GM21576 (cell line): ENCODE results near the gene BRCC3.
A peak's percentile ranks its signal among the peaks of the same experiment; 100 is the strongest.

Experiments used
- ATAC-seq: cut with Tn5 transposase; IDR thresholded peaks from one replicate; pipeline ENCODE4 v1.9.1; 2021; ENCODE audit warnings: mild to moderate bottlenecking, moderate library complexity; ENCODE audit not compliant: unreplicated experiment

BRCC3 gene

GRCh38 chrX:155070975-155071693, at the start of gene BRCC3, which contains the start of the genes CMC4 and MTCP1:
BRCC3 (plus strand) TSS chrX:155071508; CDS start chrX:155071528, 20 bp downstream.
CMC4 (minus strand) TSS chrX:155071136; CDS start chrX:155064023, 7,113 bp downstream.
MTCP1 (minus strand) TSS chrX:155071136; CDS start chrX:155066010, 5,126 bp downstream.
- ATAC-seq: peak; percentile 84

- ATAC-seq: no peak
Measured at GRCh38 chrX:155022585-155022984, 48.7 kb upstream of the BRCC3 start, which contains the start of gene F8. F8 (minus strand) TSS chrX:155022723; CDS start chrX:155022552, 171 bp downstream.

GRCh38 chrX:155023907-155024833, 47.1 kb upstream of the BRCC3 start:
- ATAC-seq: no peak

GRCh38 chrX:155026420-155026726, 44.9 kb upstream of the BRCC3 start:
- ATAC-seq: no peak

GRCh38 chrX:155026727-155027508, 44.4 kb upstream of the BRCC3 start, which contains the start of gene FUNDC2:
FUNDC2 (plus strand) TSS chrX:155026844; CDS start chrX:155026939, 95 bp downstream.
- ATAC-seq: peak; percentile 84

- no peak for ATAC-seq
Measured at GRCh38 chrX:155027509-155028066, 43.7 kb upstream of the BRCC3 start.

GRCh38 chrX:155028129-155028528, 43.2 kb upstream of the BRCC3 start:
- no peak for ATAC-seq

GRCh38 chrX:155028877-155029291, 42.4 kb upstream of the BRCC3 start:
- no peak for ATAC-seq

GRCh38 chrX:155031657-155032056, 39.7 kb upstream of the BRCC3 start:
- no peak for ATAC-seq

GRCh38 chrX:155035688-155036087, 35.6 kb upstream of the BRCC3 start:
- no peak for ATAC-seq

- ATAC-seq: no peak
Measured at GRCh38 chrX:155046129-155046810, 25.0 kb upstream of the BRCC3 start.

GRCh38 chrX:155046811-155047528, 24.3 kb upstream of the BRCC3 start:
- no peak for ATAC-seq

GRCh38 chrX:155048977-155049619, 22.2 kb upstream of the BRCC3 start:
- ATAC-seq: no peak

- no peak for ATAC-seq
Measured at GRCh38 chrX:155052738-155053498, 18.4 kb upstream of the BRCC3 start.

GRCh38 chrX:155053656-155054055, 17.7 kb upstream of the BRCC3 start:
- no peak for ATAC-seq

- ATAC-seq: no peak
Measured at GRCh38 chrX:155054255-155054654, 17.1 kb upstream of the BRCC3 start.

GRCh38 chrX:155055494-155055893, 15.8 kb upstream of the BRCC3 start:
- ATAC-seq: no peak

GRCh38 chrX:155056471-155056870, 14.8 kb upstream of the BRCC3 start:
- no peak for ATAC-seq
